Ascending aorta (tissue), 2 donors: ENCODE measurements around the gene NKG7. TPM values are rescaled to one million over a fixed set of nuclear protein-coding genes. Genes with fewer than 3 reads are reported as not detected.

Source experiments
- DNase-seq, 2 donors: peaks; one replicate each; pipeline ENCODE4 v3.0.0-alpha.2; 2019; ENCODE audit warnings: low spot score in 2 of 2
- H3K27ac ChIP-seq, 2 donors: fragments of 200-600 bp; sonication (generic); one replicate each; pipeline ENCODE4 v1.5.1; 2016 to 2017; ENCODE audit warnings: mild to moderate bottlenecking in 1 of 2
- H3K27me3 ChIP-seq: fragments of 200-600 bp; sonication (generic); one replicate; pipeline ENCODE4 v1.5.1; 2017
- H3K36me3 ChIP-seq, 2 donors: fragments of 200-600 bp; sonication (generic); one replicate each; pipeline ENCODE4 v1.5.1; 2016
- H3K4me1 ChIP-seq, 2 donors: fragments of 200-600 bp; sonication (generic); one replicate each; pipeline ENCODE4 v1.5.1; 2016 to 2017; ENCODE audit warnings: mild to moderate bottlenecking in 1 of 2
- H3K4me3 ChIP-seq, 2 donors: fragments of 200-600 bp; sonication (generic); one replicate each; pipeline ENCODE4 v1.5.1; 2016 to 2017; ENCODE audit warnings: mild to moderate bottlenecking in 1 of 2
- H3K9me3 ChIP-seq, 2 donors: fragments of 200-600 bp; sonication (generic); one replicate each; pipeline ENCODE4 v1.5.1; 2016
- intact Hi-C: fragments of 100-400 bp; cut with DNase I; formaldehyde crosslinking; loops from one replicate; pipeline ENCODE4 v1.15.1; 2023
- total RNA-seq: library from RNA; depleted of rRNA; stranded (reverse); fragments of >200 nt; gene quantifications from one replicate; pipeline ENCODE4 v1.1.0, GENCODE V29; 2016
- TF ChIP-seq, protein P1 (sequence below), 3 experiments: fragments of 200-600 bp in 2 of 3; fragments of 450-650 bp in 1 of 3; sonication (generic) in 2 of 3; IDR thresholded peaks; one replicate each; pipeline ENCODE4 v1.5.1; 2016 to 2019; ENCODE audit warnings: antibody characterized with exemption in 3 of 3, mild to moderate bottlenecking in 1 of 3, moderate library complexity in 1 of 3

The NKG7 gene
- total RNA-seq, 1 donor from 2014 or later: 30.2 TPM

DNA sequence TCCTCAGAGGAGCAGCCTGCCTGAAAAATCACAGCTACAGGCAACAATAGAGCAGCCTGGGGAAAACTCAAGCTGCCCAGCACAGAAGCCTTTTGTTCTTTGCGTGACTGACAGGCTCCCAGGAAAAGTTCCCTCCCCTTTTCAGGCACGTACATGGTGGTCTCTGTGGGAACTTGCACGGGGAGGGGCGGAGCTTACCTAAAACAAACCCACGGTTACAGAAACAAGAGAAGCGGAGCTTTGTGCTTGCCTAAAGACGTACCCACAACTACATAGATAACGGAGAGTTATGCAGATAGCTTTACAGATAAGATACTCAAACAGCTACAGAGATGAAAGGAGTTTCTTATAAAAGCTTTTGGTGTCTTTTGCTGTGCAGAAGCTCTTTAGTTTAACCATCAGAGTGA is 17.7 kb downstream of the NKG7 start:
- intact Hi-C loops: no loop called here
- DNase-seq: no peak
- H3K4me3 ChIP-seq: no peak overlapping the region
- peaks cover 17 to 26% of the 10 kb centered on the region in 2 donors for H3K36me3 ChIP-seq
- no peak overlapping the region for H3K27ac ChIP-seq
- TF ChIP-seq, protein P1, sequence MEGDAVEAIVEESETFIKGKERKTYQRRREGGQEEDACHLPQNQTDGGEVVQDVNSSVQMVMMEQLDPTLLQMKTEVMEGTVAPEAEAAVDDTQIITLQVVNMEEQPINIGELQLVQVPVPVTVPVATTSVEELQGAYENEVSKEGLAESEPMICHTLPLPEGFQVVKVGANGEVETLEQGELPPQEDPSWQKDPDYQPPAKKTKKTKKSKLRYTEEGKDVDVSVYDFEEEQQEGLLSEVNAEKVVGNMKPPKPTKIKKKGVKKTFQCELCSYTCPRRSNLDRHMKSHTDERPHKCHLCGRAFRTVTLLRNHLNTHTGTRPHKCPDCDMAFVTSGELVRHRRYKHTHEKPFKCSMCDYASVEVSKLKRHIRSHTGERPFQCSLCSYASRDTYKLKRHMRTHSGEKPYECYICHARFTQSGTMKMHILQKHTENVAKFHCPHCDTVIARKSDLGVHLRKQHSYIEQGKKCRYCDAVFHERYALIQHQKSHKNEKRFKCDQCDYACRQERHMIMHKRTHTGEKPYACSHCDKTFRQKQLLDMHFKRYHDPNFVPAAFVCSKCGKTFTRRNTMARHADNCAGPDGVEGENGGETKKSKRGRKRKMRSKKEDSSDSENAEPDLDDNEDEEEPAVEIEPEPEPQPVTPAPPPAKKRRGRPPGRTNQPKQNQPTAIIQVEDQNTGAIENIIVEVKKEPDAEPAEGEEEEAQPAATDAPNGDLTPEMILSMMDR (IDR thresholded peaks at IDR 0.05): no peak
- no peaks in the 10 kb centered on the region for H3K9me3 ChIP-seq
- H3K27me3 ChIP-seq: no peaks in the 10 kb centered on the region
- no peaks in the 10 kb centered on the region for H3K4me1 ChIP-seq

DNA sequence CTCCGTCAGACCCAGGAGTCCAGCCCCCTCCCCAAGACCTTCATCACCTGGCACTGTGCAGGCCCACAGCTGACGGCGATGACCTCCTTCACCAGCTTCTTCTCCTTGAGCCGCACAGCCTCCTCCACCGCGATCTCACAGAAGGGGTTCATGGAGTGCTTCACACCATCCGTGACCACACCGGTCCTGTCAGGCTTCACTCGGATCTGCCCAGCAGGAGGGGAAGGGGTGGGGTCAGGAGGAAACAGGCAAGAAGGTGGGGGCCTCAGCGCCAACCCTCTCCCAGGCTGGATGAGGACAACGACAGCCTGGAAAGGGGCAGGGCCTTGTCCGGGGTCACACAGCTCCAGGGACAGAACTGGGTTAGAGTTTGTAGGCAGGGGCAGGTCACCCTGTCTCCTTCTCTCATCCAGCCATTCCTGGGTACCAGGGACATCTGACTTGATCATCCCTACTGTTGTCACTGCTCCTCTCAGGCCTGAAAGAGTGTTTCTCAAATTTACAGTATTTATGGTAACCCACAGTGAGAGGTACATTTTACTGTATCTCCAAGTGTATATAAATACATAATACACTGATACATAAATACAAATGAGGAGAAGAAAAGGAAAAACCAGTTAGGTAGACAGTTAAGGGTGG is 18.2 kb downstream of the NKG7 start:
- Histone ChIP-seq H3K4me3 (no peak overlapping the region), H3K27me3 (no peaks in the 10 kb centered on the region), H3K9me3 (no peaks in the 10 kb centered on the region), H3K36me3 (peaks cover 17 to 26% of the 10 kb centered on the region in 2 donors), H3K27ac (no peak overlapping the region), H3K4me1 (no peaks in the 10 kb centered on the region)
- intact Hi-C loops: no loop called here
- no peak for DNase-seq
- TF ChIP-seq, protein P1 (IDR thresholded peaks at IDR 0.05): no peak

DNA sequence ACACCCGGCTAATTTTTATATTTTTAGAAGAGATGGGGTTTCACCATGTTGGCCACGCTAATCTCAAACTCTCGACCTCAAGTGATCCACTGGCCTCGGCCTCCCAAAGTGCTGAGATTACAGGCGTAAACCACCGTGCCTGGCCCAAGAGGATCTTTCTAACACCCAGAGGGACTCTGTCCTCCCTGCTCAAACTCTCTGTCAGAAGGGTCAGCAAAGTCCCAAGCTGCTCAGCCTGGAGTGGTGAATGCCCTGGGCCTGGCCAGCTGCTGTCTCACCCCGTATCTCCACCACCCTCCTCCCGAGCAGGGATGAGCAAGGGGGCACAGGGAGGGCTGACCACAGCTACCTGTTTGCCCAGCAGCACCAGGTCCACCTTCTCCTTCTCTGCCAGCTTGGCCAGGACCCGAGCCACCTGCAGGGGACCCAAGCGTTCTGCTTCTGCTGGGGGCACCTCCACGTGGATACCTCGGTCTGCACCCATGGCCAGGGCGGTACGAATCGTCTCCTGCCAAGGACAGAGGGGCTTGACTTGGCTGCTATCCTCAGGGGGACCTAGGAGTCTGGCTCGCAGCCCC is 19.6 kb downstream of the NKG7 start:
- intact Hi-C loops: no loop called here
- H3K36me3 ChIP-seq: peaks cover 17 to 26% of the 10 kb centered on the region in 2 donors
- no peak overlapping the region for H3K4me3 ChIP-seq
- no peaks in the 10 kb centered on the region for H3K27me3 ChIP-seq
- H3K9me3 ChIP-seq: no peaks in the 10 kb centered on the region
- no peaks in the 10 kb centered on the region for H3K4me1 ChIP-seq
- TF ChIP-seq, protein P1 (IDR thresholded peaks at IDR 0.05): no peak
- DNase-seq: no peak
- H3K27ac ChIP-seq: no peak overlapping the region

DNA sequence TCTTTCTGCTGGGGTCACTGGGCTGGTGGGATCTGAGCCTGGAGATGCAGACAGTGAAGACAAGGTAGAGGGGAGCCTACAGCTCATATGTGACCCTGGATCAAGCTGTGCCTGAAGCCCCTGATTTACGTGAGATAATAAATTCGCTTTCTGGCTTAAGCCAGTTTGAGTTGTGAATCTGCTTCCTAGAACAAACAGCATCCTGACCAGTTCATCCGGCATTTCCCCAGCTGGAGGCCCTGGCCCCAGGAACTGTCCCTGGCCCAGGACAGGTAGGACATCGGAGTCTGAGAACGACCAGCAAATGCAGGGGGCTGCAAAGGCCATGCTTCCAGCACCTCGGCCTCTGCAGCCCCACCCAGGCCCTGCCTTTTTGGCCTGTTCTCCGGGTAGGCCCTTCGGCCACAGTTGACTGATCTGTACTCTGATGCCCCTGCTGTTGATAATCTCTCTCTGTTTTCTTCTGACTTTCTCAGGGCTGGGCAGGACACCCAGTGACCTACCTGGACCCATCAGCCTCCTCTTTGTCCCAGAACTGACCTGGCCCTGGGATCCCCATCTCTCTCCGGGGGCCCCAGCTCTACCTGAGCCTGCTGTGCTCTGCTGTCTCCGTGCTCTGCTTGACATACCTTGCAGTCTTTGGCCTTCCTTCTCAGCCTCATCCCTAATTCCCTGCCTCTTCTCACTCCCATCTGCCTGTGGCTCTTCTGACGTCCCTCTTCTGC is 21.0 kb downstream of the NKG7 start:
- Histone ChIP-seq H3K4me3 (no peak overlapping the region), H3K27ac (no peak overlapping the region), H3K36me3 (peaks cover 17 to 38% of the 10 kb centered on the region in 2 donors), H3K9me3 (no peaks in the 10 kb centered on the region), H3K27me3 (no peaks in the 10 kb centered on the region), H3K4me1 (no peaks in the 10 kb centered on the region)
- TF ChIP-seq, protein P1 (IDR thresholded peaks at IDR 0.05): no peak
- intact Hi-C loops: no loop called here
- no peak for DNase-seq

DNA sequence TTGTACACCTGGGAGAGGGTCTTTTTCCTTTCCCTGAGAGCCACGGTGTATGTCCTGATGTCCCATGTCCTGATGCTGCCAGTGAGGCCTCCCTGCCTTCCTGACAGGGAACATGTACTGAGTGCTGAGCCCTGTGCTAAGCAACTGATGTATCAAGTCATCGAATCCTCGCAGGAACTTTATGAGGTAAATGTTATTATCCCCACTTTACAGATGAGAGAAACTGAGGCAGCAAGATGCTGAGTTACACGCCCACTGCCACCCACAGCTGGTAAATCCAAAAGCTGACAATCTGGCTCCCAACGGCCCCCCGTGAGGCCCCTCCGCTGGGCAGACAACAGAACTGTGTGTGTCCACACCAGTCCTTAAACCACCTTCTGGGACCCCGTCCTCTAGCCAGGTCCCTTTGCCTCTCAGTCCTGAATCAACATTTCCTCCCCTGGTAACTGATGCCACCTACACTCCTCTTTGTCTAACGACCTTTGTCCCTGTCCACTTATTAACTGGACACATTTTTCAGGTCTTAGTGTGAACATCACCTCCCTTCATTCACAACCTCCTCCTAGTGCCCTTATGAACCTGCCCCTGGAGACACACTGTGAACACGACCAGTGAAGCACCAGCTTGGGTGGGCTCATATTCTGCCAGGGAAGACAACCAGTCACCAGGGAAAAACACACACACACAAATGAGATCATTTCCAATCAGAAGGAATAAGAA is 25.1 kb downstream of the NKG7 start:
- no peak overlapping the region for H3K27ac ChIP-seq
- TF ChIP-seq, protein P1 (IDR thresholded peaks at IDR 0.05): no peak
- no peak overlapping the region for H3K4me3 ChIP-seq
- H3K36me3 ChIP-seq: peaks cover 20 to 43% of the 10 kb centered on the region in 2 donors
- intact Hi-C loops: no loop called here
- H3K4me1 ChIP-seq: no peaks in the 10 kb centered on the region
- H3K27me3 ChIP-seq: no peaks in the 10 kb centered on the region
- no peak for DNase-seq
- no peaks in the 10 kb centered on the region for H3K9me3 ChIP-seq
